ENCODE results near the gene RIMS4.

- TF ChIP-seq CTCF (IDR thresholded peaks at IDR 0.05): no peak
- no peak for TF ChIP-seq EP300 (IDR thresholded peaks at IDR 0.05)
Observed at GRCh38 chr20:44735816-44736169, 74.6 kb downstream of the RIMS4 start.

Data from ovary (tissue), 3 donors.